ENCODE results near the gene SASH3. TPM values are rescaled to one million over a fixed set of nuclear protein-coding genes. Genes with fewer than 3 reads are reported as not detected.

SASH3 gene
- total RNA-seq, 1 donor from 2014 or later = not detected

- no peak for DNase-seq (ENCODE audit: extremely low read depth, low read depth, low spot score)
These were observed 25.1 kb downstream of the SASH3 start for GRCh38 chrX:129804806-129805205.

DNA sequence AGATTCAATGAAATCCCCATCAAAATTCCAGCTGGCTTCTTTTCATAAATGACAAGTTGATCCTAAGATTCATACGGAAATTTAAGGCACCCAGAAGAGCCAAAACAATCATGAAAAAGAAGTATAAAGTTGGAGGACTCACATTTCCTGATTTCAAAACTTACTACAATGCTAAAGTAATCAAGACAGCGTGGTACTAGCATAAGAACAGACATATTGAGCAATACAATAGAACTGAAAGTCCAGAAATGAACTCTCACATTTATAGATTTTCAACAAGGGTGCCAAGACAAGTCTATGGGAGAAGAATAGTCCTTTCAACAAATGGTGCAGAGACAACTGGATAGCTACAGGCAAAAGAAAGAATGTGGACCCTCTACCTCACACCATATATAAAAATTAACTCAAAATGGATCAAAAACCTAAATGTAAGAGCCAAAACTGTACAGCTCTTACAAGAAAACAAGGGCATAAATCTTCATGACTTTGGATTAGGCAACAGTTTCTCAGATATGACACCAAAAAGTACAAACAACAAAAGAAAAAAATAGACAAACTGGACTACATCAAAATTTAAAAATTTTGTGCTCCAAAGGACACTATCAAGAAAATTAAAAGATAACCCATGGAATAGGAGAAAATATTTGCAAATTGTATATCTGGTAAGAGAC is 28.5 kb downstream of the SASH3 start:
- DNase-seq (ENCODE audit: extremely low read depth, low read depth, low spot score) = no peak

DNA sequence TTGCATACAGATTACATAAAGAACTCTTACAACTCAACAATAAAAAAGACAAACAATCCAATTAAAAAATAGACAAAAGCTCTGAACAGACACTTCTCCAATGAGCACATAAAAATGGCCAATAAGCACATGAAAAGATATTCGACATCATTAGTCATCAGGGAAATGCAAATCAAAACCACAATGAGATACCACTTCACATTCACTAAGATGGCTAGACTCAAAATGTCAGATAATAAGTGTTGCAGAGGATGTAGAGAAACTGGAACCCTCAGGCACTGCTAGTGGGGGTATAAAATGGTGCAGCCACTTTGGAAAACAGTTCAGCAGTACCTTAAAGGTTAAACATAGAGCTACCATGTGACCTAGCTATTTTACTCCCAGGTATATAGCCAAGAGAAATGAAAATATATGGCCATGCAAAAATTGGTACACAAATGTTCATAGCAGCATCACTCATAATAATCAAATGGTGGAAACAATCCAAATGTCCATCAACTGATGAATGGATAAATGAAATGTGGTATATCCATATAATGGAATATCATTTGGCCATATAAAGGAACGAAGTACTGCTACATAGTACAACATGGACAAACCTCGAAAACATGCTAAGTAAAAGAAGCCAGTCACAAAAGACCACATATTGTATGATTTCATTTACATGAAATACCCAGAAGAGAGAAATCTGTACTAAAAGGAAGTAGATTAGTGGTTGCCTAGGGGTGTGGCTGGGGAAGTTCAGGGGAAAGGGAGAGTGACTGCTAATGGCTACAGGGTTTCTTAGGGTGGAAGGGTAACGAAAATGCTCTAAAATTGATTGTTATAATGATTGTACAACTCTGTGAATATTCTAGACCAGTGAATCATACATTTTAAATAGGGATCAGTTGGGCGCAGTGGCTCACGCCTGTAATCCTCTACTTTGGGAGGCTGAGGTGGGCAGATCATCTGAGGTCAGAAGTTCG is 29.4 kb downstream of the SASH3 start:
- no peak for DNase-seq (ENCODE audit: extremely low read depth, low read depth, low spot score)

DNA sequence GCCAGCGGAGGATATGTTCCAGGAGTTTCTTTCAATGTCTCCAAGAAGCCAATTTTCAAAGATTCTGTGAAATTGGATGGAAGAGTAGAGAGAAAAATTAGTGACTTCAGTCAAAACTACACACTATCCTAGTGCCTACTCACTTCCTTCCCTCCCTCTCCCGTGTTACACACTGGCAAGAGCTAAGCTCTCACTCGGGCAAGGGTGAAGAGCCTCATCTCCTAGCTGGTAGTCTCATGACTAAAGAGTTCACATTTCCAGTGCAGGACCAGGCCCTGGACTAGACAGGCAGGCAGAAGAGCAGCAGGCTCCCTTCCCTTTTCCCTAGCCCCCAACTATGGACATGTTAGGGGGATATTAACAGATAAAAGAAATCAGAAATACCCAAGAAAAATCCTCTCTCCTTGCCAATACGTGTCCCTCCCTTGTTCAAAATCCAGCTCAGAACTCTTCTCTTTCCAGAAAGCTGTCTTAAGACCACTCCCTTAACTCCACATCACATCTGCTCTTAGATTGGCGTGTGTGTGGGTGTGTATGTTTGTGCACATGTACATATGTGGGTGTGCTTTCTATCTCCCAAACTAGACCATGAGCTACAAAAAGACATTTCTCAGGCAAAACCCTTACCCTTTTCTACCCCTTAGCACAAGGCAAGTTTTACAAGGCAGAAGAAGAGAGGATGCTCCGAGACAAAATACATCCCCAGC is 34.1 kb downstream of the SASH3 start:
- no peak for DNase-seq (ENCODE audit: extremely low read depth, low read depth, low spot score)

DNA sequence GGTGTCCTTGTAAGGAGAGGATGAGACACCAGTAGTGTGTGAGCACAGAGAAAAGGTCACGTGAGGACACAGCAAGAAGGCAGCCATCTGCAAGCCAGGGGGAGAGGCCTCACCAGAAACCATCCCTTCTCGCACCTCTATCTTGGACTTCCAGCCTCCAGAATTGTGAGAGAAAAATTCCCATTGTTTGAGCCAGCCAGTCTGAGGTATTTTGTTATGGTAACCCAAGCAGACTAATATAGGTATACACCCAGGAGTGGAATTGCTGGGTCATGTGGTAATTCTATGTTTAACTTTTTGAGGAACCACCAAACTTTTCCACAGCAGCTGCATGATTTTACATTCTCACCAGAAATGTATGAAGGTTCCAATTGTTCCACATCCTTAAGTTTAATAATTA is 38.4 kb downstream of the SASH3 start:
- DNase-seq (ENCODE audit: extremely low read depth, low read depth, low spot score) = no peak

DNA sequence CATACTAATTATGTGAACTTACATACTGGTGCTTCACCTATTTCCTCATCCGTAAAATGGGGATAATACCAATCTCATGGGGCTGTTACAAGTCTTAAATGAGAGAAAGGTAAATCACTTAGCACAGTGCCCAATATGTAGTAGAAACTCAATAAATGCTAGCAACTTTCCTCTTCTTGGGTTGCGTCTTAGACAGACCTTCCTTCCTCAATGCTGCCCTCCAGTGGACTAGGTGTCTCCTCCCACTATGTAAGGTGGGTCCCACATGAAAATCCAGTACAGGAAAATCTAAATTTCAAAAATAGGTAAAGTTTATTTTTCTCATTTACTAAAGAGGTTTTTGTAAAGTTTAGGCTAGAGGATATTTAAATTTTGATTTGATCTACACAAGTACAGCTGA is 43.4 kb downstream of the SASH3 start:
- no peak for DNase-seq (ENCODE audit: extremely low read depth, low read depth, low spot score)

GRCh38 chrX:129823522-129823921 is 43.8 kb downstream of the SASH3 start:
- DNase-seq (ENCODE audit: extremely low read depth, low read depth, low spot score) = no peak

DNA sequence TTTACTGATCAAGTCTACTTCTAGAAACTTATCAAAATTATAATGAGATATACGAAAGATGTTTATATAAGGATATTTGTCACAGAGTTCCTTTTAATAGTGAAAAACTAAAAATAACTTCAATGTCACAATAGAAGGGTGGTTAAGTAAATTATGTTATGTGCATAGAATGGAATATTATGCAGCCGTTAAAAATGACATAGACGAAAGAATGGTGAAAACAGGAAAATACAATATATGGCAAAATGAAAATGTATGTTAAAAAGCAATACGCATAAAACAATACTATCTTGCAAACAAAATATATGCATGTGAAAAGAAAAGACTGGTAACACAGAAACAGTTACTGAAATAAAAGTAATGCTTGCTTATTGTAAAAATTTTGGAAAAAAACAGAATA is 44.9 kb downstream of the SASH3 start:
- DNase-seq (ENCODE audit: extremely low read depth, low read depth, low spot score) = no peak

DNA sequence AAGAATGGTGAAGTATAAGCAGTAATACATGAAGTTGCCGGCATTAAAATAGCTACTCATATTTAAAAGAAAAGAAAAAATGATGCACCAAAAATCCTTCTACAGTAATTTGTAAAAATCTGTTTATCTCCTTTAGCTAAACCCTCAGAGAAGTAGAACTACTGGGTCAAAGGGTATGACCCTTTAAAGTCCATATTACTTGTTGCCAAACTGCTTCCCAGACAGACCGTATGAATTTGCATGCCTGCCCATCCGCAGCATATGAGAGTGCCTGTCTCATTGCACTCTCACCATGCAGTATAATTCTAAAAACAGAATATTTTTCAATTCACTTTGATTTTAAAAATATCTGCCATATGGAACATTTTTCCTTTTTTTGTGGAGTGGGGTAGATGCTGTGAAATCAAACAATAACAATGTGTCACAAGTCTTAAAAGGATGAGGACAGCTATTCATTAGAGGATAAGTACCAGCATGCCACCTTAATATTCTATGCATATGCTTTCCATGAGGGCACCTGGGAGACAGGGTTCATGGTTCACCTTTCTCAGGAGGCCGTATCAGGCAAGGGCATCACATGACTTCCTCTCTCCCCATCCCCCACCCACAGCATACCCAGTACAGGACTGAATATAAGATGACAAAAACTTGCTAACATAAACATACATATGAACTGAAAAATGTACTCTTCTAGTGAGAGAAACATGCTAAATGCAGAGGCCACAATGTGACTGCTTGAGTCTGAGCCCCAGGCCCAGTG is 46.2 kb downstream of the SASH3 start:
- DNase-seq (ENCODE audit: extremely low read depth, low read depth, low spot score) = no peak

GRCh38 chrX:129830494-129830893 is 50.7 kb downstream of the SASH3 start:
- DNase-seq (ENCODE audit: extremely low read depth, low read depth, low spot score) = no peak

DNA sequence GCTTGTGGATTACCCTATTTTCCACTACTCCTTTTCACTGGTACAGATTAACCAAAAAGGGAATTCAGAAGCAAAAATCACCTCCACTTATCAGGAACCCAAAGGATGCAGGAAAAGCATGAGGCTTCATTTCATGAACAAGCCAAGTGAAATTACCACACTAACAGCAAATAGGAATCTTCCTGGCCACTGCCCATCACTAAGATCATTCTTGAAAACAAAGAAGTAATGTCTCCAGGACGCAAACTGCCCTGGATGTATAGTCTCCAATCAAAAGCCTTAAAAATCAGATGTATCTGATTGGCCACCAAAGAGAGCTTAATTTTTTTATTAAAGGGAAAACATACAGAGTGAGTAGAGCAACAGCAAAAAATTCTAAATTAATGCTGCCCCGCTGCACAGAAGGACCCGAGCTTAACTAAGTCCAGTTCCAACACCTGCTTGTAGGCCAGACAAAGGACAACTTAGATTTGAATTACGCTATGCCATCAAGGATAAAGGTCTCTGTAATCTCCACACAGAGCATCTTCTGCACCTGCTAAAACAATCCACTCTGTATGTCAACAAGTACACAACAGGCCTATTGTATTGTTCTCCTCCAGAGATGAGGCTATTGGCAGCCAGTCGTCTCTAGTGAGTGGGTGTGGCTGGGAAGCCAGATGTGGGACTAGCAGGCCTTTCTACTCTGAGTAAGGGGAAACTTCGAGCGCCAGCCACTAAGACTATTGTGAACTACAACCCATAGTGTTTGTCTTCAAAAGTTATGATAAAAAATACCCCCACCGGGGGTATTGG is 51.5 kb downstream of the SASH3 start:
- no peak for DNase-seq (ENCODE audit: extremely low read depth, low read depth, low spot score)

DNA sequence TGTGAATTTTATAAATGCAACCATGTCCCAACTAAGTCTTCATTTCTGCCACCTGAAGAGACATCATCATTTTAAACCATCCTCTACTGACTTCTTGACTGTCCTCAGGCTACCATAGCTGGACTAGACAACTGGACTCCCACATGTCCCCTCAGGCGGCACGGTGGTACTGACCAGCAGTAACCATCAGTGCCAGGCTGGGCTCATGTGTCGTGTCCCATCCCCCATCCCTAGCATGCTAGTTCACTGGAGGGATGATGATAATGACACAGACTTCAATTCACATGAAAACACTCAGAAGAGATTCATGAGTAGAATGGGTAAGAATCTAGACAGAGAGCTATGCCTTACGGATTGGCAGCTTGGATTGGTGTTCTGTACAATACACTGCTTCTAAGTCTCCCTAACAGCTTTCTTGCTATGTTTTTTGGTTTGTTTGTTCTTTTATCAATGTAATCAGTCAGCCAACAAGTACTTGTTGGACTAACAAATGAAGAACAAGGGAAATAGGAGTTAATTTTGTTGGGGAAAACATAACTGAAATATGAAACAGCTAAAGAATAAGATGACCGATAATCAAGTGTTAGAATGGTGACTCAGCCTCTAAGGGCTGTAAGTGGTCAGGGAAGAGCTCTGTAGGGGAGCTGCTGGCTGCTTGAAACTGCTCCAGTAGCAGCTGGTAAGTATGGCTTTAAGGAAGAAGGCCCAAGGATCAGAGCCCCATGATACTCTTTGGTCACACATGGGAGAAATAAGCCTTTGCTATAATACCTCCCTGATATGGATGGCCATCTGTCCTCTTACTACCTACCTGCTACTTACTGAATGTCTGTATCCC is 53.6 kb downstream of the SASH3 start:
- no peak for DNase-seq (ENCODE audit: extremely low read depth, low read depth, low spot score)

GRCh38 chrX:129836827-129837226 is 57.1 kb downstream of the SASH3 start:
- DNase-seq (ENCODE audit: extremely low read depth, low read depth, low spot score) = no peak

DNA sequence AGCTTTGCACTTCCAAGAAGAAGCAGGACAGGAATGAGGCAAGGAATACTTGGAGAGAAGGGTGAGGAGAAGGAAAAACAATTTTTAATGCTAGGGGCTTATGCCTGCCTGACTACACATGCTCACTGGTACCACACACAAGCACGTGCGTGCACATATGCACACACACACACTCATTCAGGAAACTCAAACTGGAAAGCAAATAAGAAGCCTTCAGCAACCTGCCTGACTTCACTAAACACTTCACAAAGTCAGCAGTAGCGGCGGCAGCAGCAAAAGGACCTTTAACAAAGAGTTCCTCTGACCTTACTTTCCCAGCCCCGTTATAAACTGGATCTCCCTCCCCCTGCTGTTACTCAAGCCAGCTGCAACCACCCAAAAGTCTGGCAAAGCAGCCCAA is 60.6 kb downstream of the SASH3 start:
- DNase-seq (ENCODE audit: extremely low read depth, low read depth, low spot score) = no peak

DNA sequence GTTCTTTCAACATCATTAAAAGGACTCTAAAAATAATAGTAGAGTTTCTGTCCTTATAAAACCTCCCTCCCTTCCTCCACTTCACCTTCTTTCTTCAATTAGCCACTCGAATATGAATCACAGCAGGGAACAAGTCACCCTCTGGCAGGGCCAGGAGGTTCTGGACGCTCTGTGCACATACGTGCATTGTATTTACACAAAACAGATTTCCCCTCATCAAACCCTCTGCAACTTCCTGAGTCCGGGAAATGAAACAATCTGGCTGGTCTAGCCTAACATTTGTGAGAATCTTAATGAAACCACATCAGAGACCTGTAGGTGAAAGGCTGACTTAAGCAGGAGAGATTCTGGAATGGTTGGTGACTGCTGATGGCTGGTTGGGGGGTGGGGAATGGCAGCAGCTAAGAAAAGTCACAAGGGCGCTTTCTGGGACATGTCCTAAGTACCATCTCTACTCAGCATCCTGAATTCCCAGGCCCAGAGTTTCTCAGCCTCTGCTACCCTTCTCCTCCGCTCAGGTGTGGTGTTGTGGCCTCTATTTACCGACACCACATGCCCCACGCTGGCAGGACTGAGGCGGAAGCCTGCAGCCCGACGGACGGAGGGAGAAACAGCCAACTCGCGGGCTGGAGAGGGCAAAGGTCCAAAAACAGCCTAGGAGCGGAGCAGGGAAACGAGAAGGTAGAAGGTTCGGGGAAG is 62.9 kb downstream of the SASH3 start:
- no peak for DNase-seq (ENCODE audit: extremely low read depth, low read depth, low spot score)

GRCh38 chrX:129843209-129843458 is 63.4 kb downstream of the SASH3 start:
- DNase-seq (ENCODE audit: extremely low read depth, low read depth, low spot score) = no peak

GRCh38 chrX:129843459-129844306 is 63.9 kb downstream of the SASH3 start, which contains the start of gene ZDHHC9:
TSS of gene ZDHHC9 (minus strand) at chrX:129843886. CDS start at chrX:129841945, 1,941 bp downstream.
- DNase-seq (ENCODE audit: extremely low read depth, low read depth, low spot score) = no peak
